HG02884 (cell line): ENCODE data around the gene TMEM63A.
"Not testable (repeated sequence)": the region's sequence is repeated elsewhere in the genome, so short reads cannot be mapped to it uniquely, and the experiment has no call there.

Experiments
- ATAC-seq: cut with Tn5 transposase; IDR thresholded peaks from one replicate; pipeline ENCODE4 v1.9.1; 2021; ENCODE audit warnings: mild to moderate bottlenecking, moderate library complexity; ENCODE audit not compliant: unreplicated experiment

TMEM63A gene

DNA sequence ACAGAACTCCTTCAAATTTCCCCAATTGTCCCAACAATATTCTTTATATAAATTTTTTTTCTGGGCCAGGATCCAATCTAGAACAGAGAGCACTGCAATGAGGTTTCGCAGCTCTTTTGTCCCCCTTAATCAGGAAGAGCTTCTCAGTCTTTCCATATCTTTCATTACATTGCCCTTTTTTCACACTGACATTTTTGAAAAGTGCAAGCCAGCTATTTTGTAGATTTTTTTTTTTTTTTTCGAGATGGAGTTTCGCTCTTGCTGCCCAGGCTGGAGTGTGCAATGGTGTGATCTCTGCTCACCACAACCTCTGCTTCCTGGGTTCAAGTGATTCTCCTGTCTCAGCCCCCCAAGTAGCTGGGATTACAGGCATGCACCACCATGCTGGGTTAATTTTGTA lies 75.4 kb downstream of the TMEM63A start:
- ATAC-seq, result not testable (repeated sequence)

DNA sequence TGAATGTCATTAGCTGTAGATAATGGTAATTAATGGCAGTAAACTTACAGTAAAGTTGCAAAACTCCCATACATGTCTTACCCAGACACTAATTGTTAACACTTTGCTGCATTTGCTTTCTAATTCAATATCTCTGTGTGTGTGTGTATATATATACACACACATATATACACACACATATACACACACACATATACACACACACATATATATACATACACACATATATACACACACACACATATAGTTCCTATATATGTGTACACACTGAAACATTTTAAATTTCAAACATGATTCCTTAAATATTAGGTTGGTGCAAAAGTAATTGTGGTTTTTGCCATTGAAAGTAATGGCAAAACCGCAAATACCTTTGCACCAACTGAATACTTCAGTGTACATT lies 75.9 kb downstream of the TMEM63A start:
- no peak for ATAC-seq

DNA sequence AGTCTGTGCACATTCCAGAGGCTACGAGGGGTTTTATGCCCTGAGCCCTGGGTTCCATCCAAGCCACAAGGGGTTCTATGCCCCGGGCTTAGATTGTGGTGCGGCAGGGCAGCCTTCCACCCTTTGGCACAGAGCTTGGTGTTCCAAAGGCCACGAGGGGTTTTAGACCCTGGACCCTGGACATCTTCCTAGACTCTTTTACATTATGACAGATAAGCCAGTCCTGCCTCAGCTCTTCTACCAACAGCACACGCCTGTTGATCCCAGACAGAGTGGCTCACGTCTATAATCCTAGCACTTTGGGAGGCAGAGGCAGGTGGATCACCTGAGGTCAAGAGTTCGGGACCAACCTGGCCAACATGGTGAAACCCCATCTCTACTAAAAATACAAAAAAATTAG lies 81.0 kb downstream of the TMEM63A start:
- ATAC-seq, result not testable (repeated sequence)

DNA sequence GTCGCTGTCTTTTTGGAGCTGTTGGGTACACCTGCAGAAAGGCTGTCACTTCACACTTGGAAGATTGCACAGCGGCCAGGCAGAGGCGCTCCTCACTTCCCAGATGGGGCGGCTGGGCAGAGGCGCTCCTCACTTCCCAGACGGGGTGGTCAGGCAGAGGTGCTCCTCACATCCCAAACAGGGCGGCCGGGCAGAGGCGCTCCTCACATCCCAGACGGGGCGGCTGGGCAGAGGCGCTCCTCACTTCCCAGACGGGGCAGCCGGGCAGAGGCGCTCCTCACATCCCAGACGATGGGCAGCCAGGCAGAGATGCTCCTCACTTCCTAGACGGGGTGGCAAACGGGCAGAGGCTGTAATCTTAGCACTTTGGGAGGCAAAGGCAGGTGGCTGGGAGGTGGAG lies 86.1 kb downstream of the TMEM63A start:
- not testable (repeated sequence) for ATAC-seq
